C4-2B (cell line): ENCODE data around the gene ITPA.

Experiments used
- ZFX ChIP-seq: fragments of 450-650 bp; IDR thresholded peaks from 2 replicates; pipeline ENCODE4 v1.6.1; 2017
- TF ChIP-seq, protein P1 (sequence below): fragments of 450-650 bp; conservative IDR thresholded peaks from 2 replicates; pipeline ENCODE4 v1.5.1; 2017; ENCODE audit warnings: mild to moderate bottlenecking

DNA sequence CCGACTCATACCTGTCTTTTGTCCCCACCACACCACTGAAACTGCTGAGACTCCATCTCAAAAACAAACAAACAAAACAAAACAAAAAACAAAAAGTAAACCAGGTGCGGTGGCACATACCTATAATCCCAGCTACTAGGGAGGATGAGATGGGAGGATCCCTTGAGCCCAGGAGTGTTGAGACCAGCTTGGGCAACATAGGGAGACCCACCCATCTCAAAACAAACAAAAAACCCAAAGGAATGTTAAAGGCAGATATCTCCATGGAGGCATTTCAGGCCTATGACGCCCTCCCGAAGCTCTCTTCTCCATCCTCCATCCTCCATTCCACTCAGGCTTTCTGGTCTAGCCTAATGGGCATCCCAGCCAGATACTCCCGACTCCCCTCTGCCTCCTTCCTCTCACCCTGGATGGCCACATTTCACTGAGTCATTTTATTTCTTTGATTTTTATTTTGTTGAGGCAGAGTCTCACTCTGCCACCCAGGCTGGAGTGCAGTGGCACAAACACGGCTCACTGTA is 32.9 kb downstream of the ITPA start:
- TF ChIP-seq, protein P1, sequence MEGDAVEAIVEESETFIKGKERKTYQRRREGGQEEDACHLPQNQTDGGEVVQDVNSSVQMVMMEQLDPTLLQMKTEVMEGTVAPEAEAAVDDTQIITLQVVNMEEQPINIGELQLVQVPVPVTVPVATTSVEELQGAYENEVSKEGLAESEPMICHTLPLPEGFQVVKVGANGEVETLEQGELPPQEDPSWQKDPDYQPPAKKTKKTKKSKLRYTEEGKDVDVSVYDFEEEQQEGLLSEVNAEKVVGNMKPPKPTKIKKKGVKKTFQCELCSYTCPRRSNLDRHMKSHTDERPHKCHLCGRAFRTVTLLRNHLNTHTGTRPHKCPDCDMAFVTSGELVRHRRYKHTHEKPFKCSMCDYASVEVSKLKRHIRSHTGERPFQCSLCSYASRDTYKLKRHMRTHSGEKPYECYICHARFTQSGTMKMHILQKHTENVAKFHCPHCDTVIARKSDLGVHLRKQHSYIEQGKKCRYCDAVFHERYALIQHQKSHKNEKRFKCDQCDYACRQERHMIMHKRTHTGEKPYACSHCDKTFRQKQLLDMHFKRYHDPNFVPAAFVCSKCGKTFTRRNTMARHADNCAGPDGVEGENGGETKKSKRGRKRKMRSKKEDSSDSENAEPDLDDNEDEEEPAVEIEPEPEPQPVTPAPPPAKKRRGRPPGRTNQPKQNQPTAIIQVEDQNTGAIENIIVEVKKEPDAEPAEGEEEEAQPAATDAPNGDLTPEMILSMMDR, result no peak
- TF ChIP-seq ZFX, result no peak
